Body of pancreas (tissue), 4 donors: ENCODE measurements around the gene SUMO3. TPM values are rescaled to one million over a fixed set of nuclear protein-coding genes. Genes with fewer than 3 reads are reported as not detected.

Experiments used
- ATAC-seq: fragments of 150-250 bp; one replicate; pipeline ENCODE4 v1.9.1; 2016
- DNase-seq, 4 donors: peaks; one replicate each; pipeline ENCODE4 v3.0.0-alpha.2; 2019
- H3K27ac ChIP-seq, 4 donors: fragments of 200-600 bp; sonication (generic); 1 replicate in 3 of 4; 2 replicates in 1 of 4; pipeline versions ENCODE4 v1.5.1 to v1.6.1; 2016 to 2019; ENCODE audit warnings: mild to moderate bottlenecking in 1 of 4, mixed read lengths in 1 of 4, moderate library complexity in 1 of 4
- H3K27me3 ChIP-seq, 2 donors: fragments of 200-600 bp; sonication (generic); one replicate each; pipeline ENCODE4 v1.6.0; 2016; ENCODE audit warnings: mild to moderate bottlenecking in 1 of 2
- H3K36me3 ChIP-seq, 2 donors: fragments of 200-600 bp; sonication (generic); replicated peaks in 1 of 2; 2 replicates each; pipeline ENCODE4 v1.5.1; 2016; ENCODE audit warnings: low read depth in 2 of 2; ENCODE audit not compliant: insufficient read depth in 1 of 2
- H3K4me1 ChIP-seq: fragments of 200-600 bp; sonication (generic); one replicate; pipeline ENCODE4 v1.6.0; 2016
- H3K4me3 ChIP-seq, 2 donors: fragments of 200-600 bp; sonication (generic); 1 replicate in 1 of 2; 2 replicates in 1 of 2; pipeline ENCODE4 v1.5.1; 2016 to 2019
- H3K9me3 ChIP-seq, 3 donors: fragments of 200-600 bp; sonication (generic); 1 replicate in 2 of 3; 2 replicates in 1 of 3; pipeline ENCODE4 v1.5.1; 2016
- CTCF ChIP-seq, 7 experiments: fragments of 450-650 bp in 4 of 7; fragments of 200-600 bp in 3 of 7; sonication (generic) in 3 of 7; IDR thresholded peaks; one replicate each; pipeline ENCODE4 v1.5.1; 2016 to 2019; ENCODE audit warnings: antibody characterized with exemption in 7 of 7
- POLR2A ChIP-seq, 3 donors: fragments of 450-650 bp; IDR thresholded peaks; one replicate each; pipeline ENCODE4 v1.6.1; 2016; ENCODE audit warnings: antibody characterized with exemption in 3 of 3, mild to moderate bottlenecking in 2 of 3
- WGBS, 2 donors: methylation state at CpG; one replicate each; pipeline ENCODE4 v1.1.5; 2017; 5-methylcytosine and 5-hydroxymethylcytosine counted together
- intact Hi-C: fragments of 100-400 bp; cut with DNase I; formaldehyde crosslinking; loops from one replicate; pipeline ENCODE4 v1.15.1; 2023
- total RNA-seq, 2 donors: library from RNA; depleted of rRNA; stranded (reverse); fragments of >200 nt; gene quantifications; one replicate each; pipeline ENCODE4 v1.1.0, GENCODE V29; 2016

SUMO3 gene
- total RNA-seq, 2 donors from 2014 or later, result 20.4 to 33.2 TPM

- TF ChIP-seq POLR2A (IDR thresholded peaks at IDR 0.05) (no peak), CTCF (IDR thresholded peaks at IDR 0.05) (no peak)
- no peaks in the 10 kb centered on the region for H3K36me3 ChIP-seq
- ATAC-seq, result no peak
- WGBS, 2 donors, result 88 to 100% methylated on average over 2 to 8 of the region's 8 CpGs
- H3K27ac ChIP-seq, result no peak overlapping the region
- H3K4me1 ChIP-seq, result no peaks in the 10 kb centered on the region
- intact Hi-C loops, result no loop called here
- H3K9me3 ChIP-seq, result no peaks in the 10 kb centered on the region
- no peak overlapping the region for H3K4me3 ChIP-seq
- H3K27me3 ChIP-seq, result no peaks in the 10 kb centered on the region
- no peak for DNase-seq
Measured at GRCh38 chr21:44758141-44758561, 59.7 kb downstream of the SUMO3 start.

GRCh38 chr21:44757731-44758130 is 60.1 kb downstream of the SUMO3 start:
- Histone ChIP-seq H3K36me3 (no peaks in the 10 kb centered on the region), H3K27me3 (no peaks in the 10 kb centered on the region), H3K4me1 (no peaks in the 10 kb centered on the region), H3K27ac (no peak overlapping the region), H3K9me3 (no peaks in the 10 kb centered on the region), H3K4me3 (no peak overlapping the region)
- TF ChIP-seq CTCF (IDR thresholded peaks at IDR 0.05) (no peak), POLR2A (IDR thresholded peaks at IDR 0.05) (no peak)
- ATAC-seq (no peak), DNase-seq (no peak)
- intact Hi-C loops, result no loop called here
- WGBS, 2 donors, result 77 to 80% methylated on average over 4 to 6 of the region's 6 CpGs

GRCh38 chr21:44756423-44757185 is 61.3 kb downstream of the SUMO3 start:
- intact Hi-C loops, result no loop called here

More at GRCh38 chr21:44756423-44757185, 61.3 kb downstream of the SUMO3 start:
- no peak overlapping the region for H3K27ac ChIP-seq
- H3K4me3 ChIP-seq, result no peak overlapping the region
- DNase-seq (no peak), ATAC-seq (no peak)
- no peaks in the 10 kb centered on the region for H3K9me3 ChIP-seq
- WGBS, 2 donors, result 81 to 83% methylated on average over 23 of the region's 23 CpGs
- no peaks in the 10 kb centered on the region for H3K36me3 ChIP-seq
- no peak for TF ChIP-seq CTCF (IDR thresholded peaks at IDR 0.05)
- TF ChIP-seq POLR2A (IDR thresholded peaks at IDR 0.05), result no peak
- no peaks in the 10 kb centered on the region for H3K4me1 ChIP-seq
- H3K27me3 ChIP-seq, result no peaks in the 10 kb centered on the region

Other genes starting within 250 kb of the SUMO3 start
- not detected for gene KRTAP10-4, start 244.3 kb downstream of the SUMO3 start, total RNA-seq
- not detected for gene KRTAP10-5, start 237.5 kb downstream of the SUMO3 start, total RNA-seq
- gene KRTAP10-6, start 225.6 kb downstream of the SUMO3 start, total RNA-seq, result not detected
- gene KRTAP10-7, start 217.5 kb downstream of the SUMO3 start, total RNA-seq, result not detected
- not detected for gene KRTAP10-8, start 206.0 kb downstream of the SUMO3 start, total RNA-seq
- not detected for gene KRTAP10-9, start 191.0 kb downstream of the SUMO3 start, total RNA-seq
- gene KRTAP10-10, start 180.7 kb downstream of the SUMO3 start, total RNA-seq, result not detected
- not detected for gene KRTAP10-11, start 171.6 kb downstream of the SUMO3 start, total RNA-seq
- not detected for gene KRTAP12-4, start 163.4 kb downstream of the SUMO3 start, total RNA-seq
- gene KRTAP12-3, start 160.1 kb downstream of the SUMO3 start, total RNA-seq, result not detected
- not detected for gene KRTAP12-2, start 151.1 kb downstream of the SUMO3 start, total RNA-seq
- not detected for gene KRTAP12-1, start 135.9 kb downstream of the SUMO3 start, total RNA-seq
- gene KRTAP10-12, start 120.9 kb downstream of the SUMO3 start, total RNA-seq, result not detected
- gene TSPEAR, start 106.5 kb downstream of the SUMO3 start, total RNA-seq, result under 1 TPM in 1 of 2 donors, not detected in 1; 0.52 TPM
- gene UBE2G2, start 16.2 kb downstream of the SUMO3 start, total RNA-seq, result 10 to 100 TPM; 61.7 to 64.3 TPM
- gene PTTG1IP, start 55.6 kb upstream of the SUMO3 start, total RNA-seq, result 100 to 1,000 TPM in 1 of 2 donors, 10 to 100 TPM in 1; 71.5 to 106 TPM
- 10 to 100 TPM; 17.8 to 23.3 TPM for gene ITGB2, start 102.8 kb upstream of the SUMO3 start, total RNA-seq
- gene SLX9, start 122.0 kb upstream of the SUMO3 start, total RNA-seq, result 1 to 10 TPM; 5.6 to 9.3 TPM